Right lobe of liver (tissue), 4 donors: ENCODE data around the gene SCAP.

Experiments
- CTCF ChIP-seq, 4 donors: fragments of 200-600 bp in 3 of 4; fragments of 450-650 bp in 1 of 4; IDR thresholded peaks; one replicate each; pipeline versions ENCODE4 v1.5.1 to v1.8.0; 2016 to 2022; ENCODE audit warnings: antibody characterized with exemption in 4 of 4, mild to moderate bottlenecking in 2 of 4
- POLR2A ChIP-seq: fragments of 450-650 bp; IDR thresholded peaks from one replicate; pipeline ENCODE4 v1.6.1; 2017; ENCODE audit warnings: antibody characterized with exemption, mild to moderate bottlenecking
- donor health status: DM: no; HTN: no; CAD: no.
- donor health status: DM: no; HTN: no; CAD: no.
- donor health status: DM: no; HTN: yes; CAD: no.

- no peak for TF ChIP-seq POLR2A
- no peak for TF ChIP-seq CTCF (IDR thresholded peaks at IDR 0.05)
Observed at GRCh38 chr3:47412453-47412756, 63.3 kb downstream of the SCAP start.
